Measurements from ENCODE around the gene PVRIG. TPM values are rescaled to one million over a fixed set of nuclear protein-coding genes. Genes with fewer than 3 reads are reported as not detected.
"Not testable (repeated sequence)": the region's sequence is repeated elsewhere in the genome, so short reads cannot be mapped to it uniquely, and the experiment has no call there.

Gene PVRIG
- total and polyA plus RNA-seq, 9 of the 15 experiments (the other 6 are each of a cell fraction or from before 2014, with no cell fraction given): 0.16 to 0.64 TPM; not detected in 7

- H3K27me3 ChIP-seq (ENCODE audit: control insufficient read depth in 2 of 2, insufficient read depth in 2 of 2, low read length in 2 of 2): no peaks in the 10 kb centered on the region
- DNase-seq (ENCODE audit: extremely low read depth in 1 of 4, low spot score in 3 of 4) (no peak), ATAC-seq (no peak), FAIRE-seq (no peak)
- POLR2A ChIA-PET: interaction anchor here (0.6 to 0.8 kb wide), 2 partner anchors 14 to 18 kb away, joined by 3 read pairs; no protein-coding TSS in a partner anchor
- in situ Hi-C loops (cut with MboI): no loop called here
- H3K9me3 ChIP-seq (replicated peaks; ENCODE audit: control insufficient read depth, insufficient read depth, low read depth, low read length): no peaks in the 10 kb centered on the region
- H3K27ac ChIP-seq (ENCODE audit: extremely low read depth, low read depth, low read length): no peak overlapping the region
- H3K9me1 ChIP-seq (ENCODE audit: control insufficient read depth, insufficient read depth, low read length): no peaks in the 10 kb centered on the region
- WGBS (ENCODE audit: insufficient coverage, low coverage, missing lambda C conversion rate): 48% methylated on average over 2 of the region's 2 CpGs
- intact Hi-C loops (cut with micrococcal nuclease): no loop called here
- no TSS peak for BruUV-seq (replicated peaks)
- H3K9ac ChIP-seq (ENCODE audit: insufficient read depth in 1 of 2, low read depth in 2 of 2, low read length in 2 of 2): no peak overlapping the region
- CTCF ChIA-PET (ENCODE audit: low intra/inter-chr PET ratio): no interaction called here
- H3K4me2 ChIP-seq (ENCODE audit: insufficient read depth, low read length): no peak overlapping the region
- TF ChIP-seq PRDM10 (IDR thresholded peaks at IDR 0.05; ENCODE audit: partially characterized antibody) (peak; percentile 89), ZNF518B (CRISPR knock-in tag; IDR thresholded peaks at IDR 0.05) (no peak)
- no peaks in the 10 kb centered on the region for H3K36me3 ChIP-seq (ENCODE audit: control insufficient read depth, insufficient read depth, low read length)
- no peaks in the 10 kb centered on the region for H4K20me1 ChIP-seq (replicated peaks; ENCODE audit: control insufficient read depth, insufficient read depth, low read length)
- H3K4me3 ChIP-seq: no peak overlapping the region
- peaks cover 10 to 13% of the 10 kb centered on the region in 2 experiments; a peak in 4 of 5 replicates for H3K4me1 ChIP-seq (replicated peaks in 1 of 2; ENCODE audit: control insufficient read depth in 2 of 2, insufficient read depth in 2 of 2, low read length in 2 of 2)
- no peaks in the 10 kb centered on the region for H3K79me2 ChIP-seq (ENCODE audit: control insufficient read depth, insufficient read depth, low read length)
- peak overlapping the region; percentile 37; the same call in 1 of the 2 replicates for H2AFZ ChIP-seq (ENCODE audit: low read depth, low read length)
Observed at GRCh38 chr7:100195222-100195621, 24.5 kb upstream of the PVRIG start.

DNA sequence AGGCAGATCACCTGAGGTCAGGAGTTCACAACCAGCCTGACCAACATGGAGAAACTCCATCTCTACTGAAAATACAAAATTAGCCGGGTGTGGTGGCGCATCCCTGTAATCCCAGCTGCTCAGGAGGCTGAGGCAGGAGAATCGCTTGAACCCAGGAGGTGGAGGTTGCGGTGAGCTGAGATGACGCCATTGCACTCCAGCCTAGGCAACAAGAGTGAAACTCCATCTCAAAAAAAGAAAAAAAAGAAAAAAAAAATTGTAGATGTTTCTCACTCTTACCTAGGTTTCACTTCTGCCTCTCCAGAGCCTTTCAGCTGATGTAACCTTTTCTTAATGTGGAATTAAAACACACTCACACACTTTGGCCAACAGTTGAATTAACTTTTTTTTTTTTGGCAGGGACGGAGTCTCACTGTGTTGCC lies 23.8 kb upstream of the PVRIG start:
- H3K9me1 ChIP-seq (ENCODE audit: control insufficient read depth, insufficient read depth, low read length); H2AFZ ChIP-seq (ENCODE audit: low read depth, low read length); CTCF ChIA-PET (ENCODE audit: low intra/inter-chr PET ratio); H3K4me2 ChIP-seq (ENCODE audit: insufficient read depth, low read length); H3K9ac ChIP-seq (ENCODE audit: insufficient read depth in 1 of 2, low read depth in 2 of 2, low read length in 2 of 2); H3K36me3 ChIP-seq (ENCODE audit: control insufficient read depth, insufficient read depth, low read length); in situ Hi-C loops (cut with MboI); H3K4me3 ChIP-seq; H3K27me3 ChIP-seq (ENCODE audit: control insufficient read depth in 2 of 2, insufficient read depth in 2 of 2, low read length in 2 of 2); H3K79me2 ChIP-seq (ENCODE audit: control insufficient read depth, insufficient read depth, low read length); H3K27ac ChIP-seq (ENCODE audit: extremely low read depth, low read depth, low read length); intact Hi-C loops (cut with micrococcal nuclease); FAIRE-seq; H4K20me1 ChIP-seq (replicated peaks; ENCODE audit: control insufficient read depth, insufficient read depth, low read length); DNase-seq (ENCODE audit: extremely low read depth in 1 of 4, low spot score in 3 of 4); ATAC-seq; BruUV-seq (replicated peaks); H3K9me3 ChIP-seq (replicated peaks; ENCODE audit: control insufficient read depth, insufficient read depth, low read depth, low read length): not testable (repeated sequence)
- peaks cover 17 to 20% of the 10 kb centered on the region in 2 experiments; a peak in 4 of 5 replicates for H3K4me1 ChIP-seq (replicated peaks in 1 of 2; ENCODE audit: control insufficient read depth in 2 of 2, insufficient read depth in 2 of 2, low read length in 2 of 2)
- 87% methylated on average over 6 of the region's 6 CpGs for WGBS (ENCODE audit: insufficient coverage, low coverage, missing lambda C conversion rate)
- POLR2A ChIA-PET: interaction anchor here (0.6 kb wide), 1 partner anchor 10 kb away, joined by 3 read pairs; no protein-coding TSS in a partner anchor

All from K562 (cell line).